HEK293 (cell line): ENCODE data around the gene IGSF23.

Experiments
- CTCF ChIP-seq: fragments of 450-650 bp; formaldehyde crosslinking; IDR thresholded peaks from 2 replicates; pipeline ENCODE4 v1.5.1; 2016; ENCODE audit warnings: missing biosample characterization, missing genetic modification characterization
- GLI4 ChIP-seq: fragments of 450-650 bp; formaldehyde crosslinking; IDR thresholded peaks from 2 replicates; pipeline ENCODE4 v1.5.1; 2016; ENCODE audit warnings: missing biosample characterization, missing genetic modification characterization
- INSM2 ChIP-seq: fragments of 450-650 bp; formaldehyde crosslinking; IDR thresholded peaks from 2 replicates; pipeline ENCODE4 v1.5.1; 2016; ENCODE audit warnings: missing biosample characterization, missing genetic modification characterization
- REST ChIP-seq: fragments of 450-650 bp; formaldehyde crosslinking; IDR thresholded peaks from 2 replicates; pipeline ENCODE4 v1.5.1; 2016; ENCODE audit warnings: missing biosample characterization, missing genetic modification characterization
- ZFP3 ChIP-seq: fragments of 450-650 bp; formaldehyde crosslinking; IDR thresholded peaks from 2 replicates; pipeline ENCODE4 v1.5.1; 2016; ENCODE audit warnings: low read depth, missing biosample characterization, missing genetic modification characterization
- ZNF2 ChIP-seq: fragments of 450-650 bp; formaldehyde crosslinking; IDR thresholded peaks from 2 replicates; pipeline ENCODE4 v1.5.1; 2016; ENCODE audit warnings: missing biosample characterization, missing genetic modification characterization
- ZNF324 ChIP-seq: fragments of 450-650 bp; formaldehyde crosslinking; IDR thresholded peaks from 2 replicates; pipeline ENCODE4 v1.5.1; 2016; ENCODE audit warnings: missing biosample characterization, missing genetic modification characterization
- ZNF48 ChIP-seq: fragments of 450-650 bp; formaldehyde crosslinking; IDR thresholded peaks from 2 replicates; pipeline ENCODE4 v1.5.1; 2016; ENCODE audit warnings: missing biosample characterization, missing genetic modification characterization
- TF ChIP-seq, protein P1 (sequence below): fragments of 450-650 bp; IDR thresholded peaks from 2 replicates; pipeline ENCODE4 v1.5.1; 2018; ENCODE audit warnings: missing biosample characterization, missing genetic modification characterization
- TF ChIP-seq, protein P2 (sequence below): sonication (generic); formaldehyde crosslinking; IDR thresholded peaks from 2 replicates; pipeline ENCODE4 v1.8.1; 2022; ENCODE audit warnings: mild to moderate bottlenecking, moderate library complexity, missing genetic modification reagents

- TF ChIP-seq CTCF: no peak
- TF ChIP-seq REST (tag by site-specific recombination): no peak
- TF ChIP-seq ZFP3 (tag by site-specific recombination): no peak
- TF ChIP-seq ZNF48 (tag by site-specific recombination): no peak
- TF ChIP-seq ZNF324 (tag by site-specific recombination): no peak
- TF ChIP-seq, protein P1, sequence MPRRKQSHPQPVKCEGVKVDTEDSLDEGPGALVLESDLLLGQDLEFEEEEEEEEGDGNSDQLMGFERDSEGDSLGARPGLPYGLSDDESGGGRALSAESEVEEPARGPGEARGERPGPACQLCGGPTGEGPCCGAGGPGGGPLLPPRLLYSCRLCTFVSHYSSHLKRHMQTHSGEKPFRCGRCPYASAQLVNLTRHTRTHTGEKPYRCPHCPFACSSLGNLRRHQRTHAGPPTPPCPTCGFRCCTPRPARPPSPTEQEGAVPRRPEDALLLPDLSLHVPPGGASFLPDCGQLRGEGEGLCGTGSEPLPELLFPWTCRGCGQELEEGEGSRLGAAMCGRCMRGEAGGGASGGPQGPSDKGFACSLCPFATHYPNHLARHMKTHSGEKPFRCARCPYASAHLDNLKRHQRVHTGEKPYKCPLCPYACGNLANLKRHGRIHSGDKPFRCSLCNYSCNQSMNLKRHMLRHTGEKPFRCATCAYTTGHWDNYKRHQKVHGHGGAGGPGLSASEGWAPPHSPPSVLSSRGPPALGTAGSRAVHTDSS (tag by site-specific recombination): no peak
- no peak for TF ChIP-seq INSM2 (tag by site-specific recombination)
- TF ChIP-seq GLI4: no peak
- no peak for TF ChIP-seq ZNF2 (tag by site-specific recombination)
- TF ChIP-seq, protein P2, sequence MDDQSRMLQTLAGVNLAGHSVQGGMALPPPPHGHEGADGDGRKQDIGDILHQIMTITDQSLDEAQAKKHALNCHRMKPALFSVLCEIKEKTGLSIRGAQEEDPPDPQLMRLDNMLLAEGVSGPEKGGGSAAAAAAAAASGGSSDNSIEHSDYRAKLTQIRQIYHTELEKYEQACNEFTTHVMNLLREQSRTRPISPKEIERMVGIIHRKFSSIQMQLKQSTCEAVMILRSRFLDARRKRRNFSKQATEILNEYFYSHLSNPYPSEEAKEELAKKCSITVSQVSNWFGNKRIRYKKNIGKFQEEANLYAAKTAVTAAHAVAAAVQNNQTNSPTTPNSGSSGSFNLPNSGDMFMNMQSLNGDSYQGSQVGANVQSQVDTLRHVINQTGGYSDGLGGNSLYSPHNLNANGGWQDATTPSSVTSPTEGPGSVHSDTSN (CRISPR knock-in tag): no peak
These were observed 60.1 kb downstream of the IGSF23 start for GRCh38 chr19:44673510-44673909.
